ENCODE results near the gene KRAS.

GRCh38 chr12:25189656-25190055 is 61.1 kb downstream of the KRAS start:
- no peak for TF ChIP-seq POLR2A (IDR thresholded peaks at IDR 0.05)
- no peak for TF ChIP-seq CTCF (IDR thresholded peaks at IDR 0.05)

All from testis (tissue), 2 donors.